GM12865 (cell line): ENCODE results near the gene DKK3.

ENCODE experiments used
- DNase-seq: peaks from one replicate; pipeline ENCODE4 v3.0.0; 2010; ENCODE audit warnings: low read depth
- H3K4me3 ChIP-seq: 2 replicates; pipeline ENCODE4 v1.5.1; 2011; ENCODE audit warnings: mild to moderate bottlenecking, low read depth, low read length, control low read depth
- CTCF ChIP-seq: IDR thresholded peaks from 2 replicates; pipeline ENCODE4 v1.5.1; 2011; ENCODE audit warnings: low read length, control low read depth, low read depth, inconsistent platforms; ENCODE audit not compliant: insufficient read depth; ENCODE audit errors: missing control alignments

The DKK3 gene

GRCh38 chr11:11942668-11943067 lies 65.8 kb downstream of the DKK3 start:
- no peak overlapping the region for H3K4me3 ChIP-seq
- no peak for TF ChIP-seq CTCF
- no peak for DNase-seq

GRCh38 chr11:11940551-11940950 lies 67.9 kb downstream of the DKK3 start:
- DNase-seq, result no peak

GRCh38 chr11:11937957-11938356 lies 70.5 kb downstream of the DKK3 start:
- H3K4me3 ChIP-seq, result no peak overlapping the region
- TF ChIP-seq CTCF, result no peak
- no peak for DNase-seq

More at GRCh38 chr11:11940551-11940950, 67.9 kb downstream of the DKK3 start:
- H3K4me3 ChIP-seq, result no peak overlapping the region
- no peak for TF ChIP-seq CTCF

- no peak for TF ChIP-seq CTCF
- no peak for DNase-seq
- no peak overlapping the region for H3K4me3 ChIP-seq
Measured at GRCh38 chr11:11937433-11937832, 71.0 kb downstream of the DKK3 start.

GRCh38 chr11:11935536-11935935 lies 72.9 kb downstream of the DKK3 start:
- no peak for TF ChIP-seq CTCF
- no peak for DNase-seq
- H3K4me3 ChIP-seq, result no peak overlapping the region

GRCh38 chr11:11931461-11932055 lies 76.9 kb downstream of the DKK3 start:
- peak; percentile 40 for DNase-seq

More at GRCh38 chr11:11931461-11932055, 76.9 kb downstream of the DKK3 start:
- H3K4me3 ChIP-seq, result no peak overlapping the region
- TF ChIP-seq CTCF, result peak; percentile 39
